CD8-positive, alpha-beta memory T cell (primary cell): ENCODE results near the gene GCN1. TPM values are rescaled to one million over a fixed set of nuclear protein-coding genes. Genes with fewer than 3 reads are reported as not detected.

Experiments used
- CTCF ChIA-PET: fragments of 350-600 bp; sonication (Branson Sonifier 250); formaldehyde crosslinking; loops from one replicate; lab custom pipeline; 2021; ENCODE audit warnings: antibody characterized with exemption; lab: Charles Lee
- POLR2A ChIA-PET: fragments of 350-600 bp; sonication (Branson Sonifier 250); formaldehyde crosslinking; loops from one replicate; lab custom pipeline; 2021; ENCODE audit warnings: antibody characterized with exemption; lab: Charles Lee
- DNase-seq, 5 donors: peaks; one replicate each; pipeline versions ENCODE4 v3.0.0 to v3.0.0-alpha.2; 2020 to 2022; ENCODE audit warnings: mixed read lengths in 1 of 5
- H3K27ac ChIP-seq: one replicate; pipeline ENCODE4 v1.7.0; 2013; ENCODE audit warnings: low read depth, mild to moderate bottlenecking, low read length, moderate library complexity
- H3K27me3 ChIP-seq: 2 replicates; pipeline ENCODE4 v1.7.0; 2013; ENCODE audit warnings: low read length, mild to moderate bottlenecking; ENCODE audit not compliant: insufficient read depth, poor library complexity, severe bottlenecking
- H3K36me3 ChIP-seq: 2 replicates; pipeline ENCODE4 v1.7.0; 2013; ENCODE audit warnings: mild to moderate bottlenecking, low read length, moderate library complexity; ENCODE audit not compliant: insufficient read depth
- H3K4me1 ChIP-seq: 2 replicates; pipeline ENCODE4 v1.7.0; 2013; ENCODE audit warnings: mild to moderate bottlenecking, low read length, moderate library complexity; ENCODE audit not compliant: insufficient read depth
- H3K4me3 ChIP-seq: 2 replicates; pipeline ENCODE4 v1.7.0; 2013; ENCODE audit warnings: mild to moderate bottlenecking, low read length
- H3K9me3 ChIP-seq: 2 replicates; pipeline ENCODE4 v1.7.0; 2013; ENCODE audit warnings: mild to moderate bottlenecking, low read length
- H3K27ac Mint-ChIP-seq, 8 donors: one replicate each; pipeline ENCODE4 v1.8.0; 2020 to 2021; ENCODE audit warnings: mixed read lengths in 8 of 8, mild to moderate bottlenecking in 6 of 8, inconsistent platforms in 3 of 8, moderate library complexity in 3 of 8
- H3K27me3 Mint-ChIP-seq, 2 donors: one replicate each; pipeline ENCODE4 v1.8.0; 2020 to 2021; ENCODE audit warnings: mixed read lengths in 2 of 2, mild to moderate bottlenecking in 1 of 2, moderate library complexity in 1 of 2
- H3K36me3 Mint-ChIP-seq, 3 donors: one replicate each; pipeline ENCODE4 v1.8.0; 2020 to 2021; ENCODE audit warnings: mixed read lengths in 3 of 3, inconsistent platforms in 1 of 3, mild to moderate bottlenecking in 1 of 3
- H3K4me1 Mint-ChIP-seq, 3 donors: one replicate each; pipeline ENCODE4 v1.8.0; 2020 to 2021; ENCODE audit warnings: mixed read lengths in 3 of 3, inconsistent platforms in 1 of 3, mild to moderate bottlenecking in 1 of 3
- H3K4me3 Mint-ChIP-seq, 7 donors: one replicate each; pipeline ENCODE4 v1.8.0; 2020 to 2021; ENCODE audit warnings: mixed read lengths in 7 of 7, mild to moderate bottlenecking in 6 of 7, moderate library complexity in 4 of 7, inconsistent platforms in 2 of 7
- H3K9me3 Mint-ChIP-seq, 5 donors: one replicate each; pipeline ENCODE4 v1.8.0; 2020 to 2022; ENCODE audit warnings: mixed read lengths in 5 of 5, mild to moderate bottlenecking in 3 of 5, moderate library complexity in 2 of 5, inconsistent platforms in 1 of 5
- polyA plus RNA-seq: library from polyadenylated mRNA; unstranded; fragments of 300-500 nt; fragmentation: Illumina TruSeq; gene quantifications from one replicate; pipeline ENCODE4 v1.2.3, GENCODE V29; 2021
- total RNA-seq, 2 experiments: library from RNA; stranded (reverse); gene quantifications; one replicate each; pipeline ENCODE4 v1.2.3, GENCODE V29; 2021

The GCN1 gene
- total and polyA plus RNA-seq, 3 experiments from 2014 or later = 30.0 to 157 (median 150) TPM

GRCh38 chr12:120142231-120142877 lies 52.2 kb downstream of the GCN1 start:
- no peaks in the 10 kb centered on the region for H3K27me3 ChIP-seq
- no peak overlapping the region for H3K27ac ChIP-seq
- Mint-ChIP-seq H3K4me1 (no peaks in the 10 kb centered on the region), H3K27ac (no peak overlapping the region), H3K4me3 (peak overlapping the region in 1 of 7 donors; percentile 23), H3K9me3 (no peaks in the 10 kb centered on the region), H3K27me3 (no peaks in the 10 kb centered on the region), H3K36me3 (peaks cover 13 to 90% (median 29%) of the 10 kb centered on the region in 3 donors)
- H3K9me3 ChIP-seq = no peaks in the 10 kb centered on the region
- ChIA-PET POLR2A (no interaction called here), CTCF (interaction anchor here (0.8 kb wide), 1 partner anchor 9 kb away, joined by 3 read pairs; no protein-coding TSS in a partner anchor)
- no peaks in the 10 kb centered on the region for H3K4me1 ChIP-seq
- H3K36me3 ChIP-seq = peaks cover 66% of the 10 kb centered on the region
- H3K4me3 ChIP-seq = no peak overlapping the region
- no peak for DNase-seq

GRCh38 chr12:120141336-120141735 lies 53.2 kb downstream of the GCN1 start:
- H3K9me3 ChIP-seq = no peaks in the 10 kb centered on the region
- Mint-ChIP-seq H3K4me3 (no peak overlapping the region), H3K36me3 (peaks cover 13 to 90% (median 26%) of the 10 kb centered on the region in 3 donors), H3K27me3 (no peaks in the 10 kb centered on the region), H3K4me1 (no peaks in the 10 kb centered on the region), H3K27ac (peak overlapping the region in 1 of 8 donors; percentile 78), H3K9me3 (no peaks in the 10 kb centered on the region)
- DNase-seq = no peak
- POLR2A ChIA-PET = no interaction called here
- CTCF ChIA-PET = interaction anchor here (0.8 kb wide), 1 partner anchor 8 kb away, joined by 3 read pairs; no protein-coding TSS in a partner anchor
- peaks cover 67% of the 10 kb centered on the region for H3K36me3 ChIP-seq
- H3K27ac ChIP-seq = no peak overlapping the region
- no peak overlapping the region for H3K4me3 ChIP-seq
- H3K27me3 ChIP-seq = no peaks in the 10 kb centered on the region
- no peaks in the 10 kb centered on the region for H3K4me1 ChIP-seq

- peaks cover 13 to 96% (median 26%) of the 10 kb centered on the region in 3 donors for H3K36me3 Mint-ChIP-seq
- CTCF ChIA-PET = no interaction called here
- no peak overlapping the region for H3K4me3 Mint-ChIP-seq
- POLR2A ChIA-PET = no interaction called here
- Histone ChIP-seq H3K9me3 (no peaks in the 10 kb centered on the region), H3K27me3 (no peaks in the 10 kb centered on the region), H3K27ac (no peak overlapping the region), H3K36me3 (peaks cover 68% of the 10 kb centered on the region), H3K4me3 (no peak overlapping the region), H3K4me1 (no peaks in the 10 kb centered on the region)
- H3K4me1 Mint-ChIP-seq = no peaks in the 10 kb centered on the region
- H3K27me3 Mint-ChIP-seq = no peaks in the 10 kb centered on the region
- no peaks in the 10 kb centered on the region for H3K9me3 Mint-ChIP-seq
- no peak for DNase-seq
- H3K27ac Mint-ChIP-seq = peak overlapping the region in 4 of 8 donors; percentile 9 to 82 (median 24)
Observed at GRCh38 chr12:120140603-120141002, 53.9 kb downstream of the GCN1 start.

- POLR2A ChIA-PET = no interaction called here
- H3K36me3 ChIP-seq = peaks cover 63% of the 10 kb centered on the region
- Mint-ChIP-seq H3K36me3 (peaks cover 13 to 94% (median 26%) of the 10 kb centered on the region in 3 donors), H3K9me3 (no peaks in the 10 kb centered on the region), H3K4me3 (no peak overlapping the region), H3K27ac (peak overlapping the region in 2 of 8 donors; percentile 61 to 70), H3K27me3 (no peaks in the 10 kb centered on the region), H3K4me1 (no peaks in the 10 kb centered on the region)
- no peak for DNase-seq
- CTCF ChIA-PET = no interaction called here
- no peaks in the 10 kb centered on the region for H3K27me3 ChIP-seq
- no peak overlapping the region for H3K27ac ChIP-seq
- no peaks in the 10 kb centered on the region for H3K9me3 ChIP-seq
- no peaks in the 10 kb centered on the region for H3K4me1 ChIP-seq
- H3K4me3 ChIP-seq = no peak overlapping the region
Observed at GRCh38 chr12:120139958-120140357, 54.6 kb downstream of the GCN1 start.

GRCh38 chr12:120138366-120138765 lies 56.1 kb downstream of the GCN1 start:
- peaks cover 71% of the 10 kb centered on the region for H3K36me3 ChIP-seq
- no peak for DNase-seq
- no peaks in the 10 kb centered on the region for H3K27me3 ChIP-seq
- POLR2A ChIA-PET = no interaction called here
- no peaks in the 10 kb centered on the region for H3K4me1 ChIP-seq
- CTCF ChIA-PET = no interaction called here
- H3K27ac ChIP-seq = no peak overlapping the region
- peaks cover 13 to 95% (median 26%) of the 10 kb centered on the region in 3 donors for H3K36me3 Mint-ChIP-seq
- H3K4me1 Mint-ChIP-seq = no peaks in the 10 kb centered on the region
- H3K9me3 Mint-ChIP-seq = no peaks in the 10 kb centered on the region
- H3K9me3 ChIP-seq = no peaks in the 10 kb centered on the region
- no peak overlapping the region for H3K4me3 Mint-ChIP-seq
- no peaks in the 10 kb centered on the region for H3K27me3 Mint-ChIP-seq
- no peak overlapping the region for H3K4me3 ChIP-seq
- no peak overlapping the region for H3K27ac Mint-ChIP-seq

GRCh38 chr12:120137833-120138232 lies 56.7 kb downstream of the GCN1 start:
- peaks cover 73% of the 10 kb centered on the region for H3K36me3 ChIP-seq
- H3K9me3 Mint-ChIP-seq = no peaks in the 10 kb centered on the region
- no peaks in the 10 kb centered on the region for H3K27me3 ChIP-seq
- ChIA-PET CTCF (no interaction called here), POLR2A (no interaction called here)
- no peak for DNase-seq
- no peaks in the 10 kb centered on the region for H3K4me1 Mint-ChIP-seq
- H3K4me1 ChIP-seq = no peaks in the 10 kb centered on the region
- no peaks in the 10 kb centered on the region for H3K27me3 Mint-ChIP-seq
- no peaks in the 10 kb centered on the region for H3K9me3 ChIP-seq
- H3K4me3 ChIP-seq = no peak overlapping the region
- H3K27ac Mint-ChIP-seq = no peak overlapping the region
- H3K36me3 Mint-ChIP-seq = peaks cover 13 to 96% (median 25%) of the 10 kb centered on the region in 3 donors
- no peak overlapping the region for H3K4me3 Mint-ChIP-seq
- no peak overlapping the region for H3K27ac ChIP-seq

- H3K36me3 ChIP-seq = peaks cover 76% of the 10 kb centered on the region
- no peaks in the 10 kb centered on the region for H3K4me1 Mint-ChIP-seq
- CTCF ChIA-PET = no interaction called here
- no peak overlapping the region for H3K4me3 ChIP-seq
- H3K27ac Mint-ChIP-seq = peak overlapping the region in 1 of 8 donors; percentile 67
- H3K9me3 Mint-ChIP-seq = no peaks in the 10 kb centered on the region
- H3K4me3 Mint-ChIP-seq = no peak overlapping the region
- H3K27me3 ChIP-seq = no peaks in the 10 kb centered on the region
- H3K9me3 ChIP-seq = no peaks in the 10 kb centered on the region
- H3K27ac ChIP-seq = no peak overlapping the region
- H3K4me1 ChIP-seq = no peaks in the 10 kb centered on the region
- POLR2A ChIA-PET = no interaction called here
- DNase-seq = no peak
- H3K36me3 Mint-ChIP-seq = peaks cover 13 to 96% (median 23%) of the 10 kb centered on the region in 3 donors
- no peaks in the 10 kb centered on the region for H3K27me3 Mint-ChIP-seq
Observed at GRCh38 chr12:120136093-120136770, 58.3 kb downstream of the GCN1 start.

- Histone ChIP-seq H3K9me3 (no peaks in the 10 kb centered on the region), H3K4me3 (no peak overlapping the region), H3K27me3 (no peaks in the 10 kb centered on the region), H3K27ac (no peak overlapping the region), H3K4me1 (no peaks in the 10 kb centered on the region), H3K36me3 (peaks cover 81% of the 10 kb centered on the region)
- Mint-ChIP-seq H3K9me3 (no peaks in the 10 kb centered on the region), H3K36me3 (peaks cover 4 to 96% (median 14%) of the 10 kb centered on the region in 3 donors), H3K4me3 (no peak overlapping the region), H3K4me1 (no peaks in the 10 kb centered on the region), H3K27me3 (no peaks in the 10 kb centered on the region), H3K27ac (peak overlapping the region in 1 of 8 donors; percentile 29)
- no peak for DNase-seq
- POLR2A ChIA-PET = no interaction called here
- CTCF ChIA-PET = no interaction called here
Observed at GRCh38 chr12:120134307-120134980, 60.1 kb downstream of the GCN1 start.
